Measurements from ENCODE around the gene GJC1.

Gene GJC1

DNA sequence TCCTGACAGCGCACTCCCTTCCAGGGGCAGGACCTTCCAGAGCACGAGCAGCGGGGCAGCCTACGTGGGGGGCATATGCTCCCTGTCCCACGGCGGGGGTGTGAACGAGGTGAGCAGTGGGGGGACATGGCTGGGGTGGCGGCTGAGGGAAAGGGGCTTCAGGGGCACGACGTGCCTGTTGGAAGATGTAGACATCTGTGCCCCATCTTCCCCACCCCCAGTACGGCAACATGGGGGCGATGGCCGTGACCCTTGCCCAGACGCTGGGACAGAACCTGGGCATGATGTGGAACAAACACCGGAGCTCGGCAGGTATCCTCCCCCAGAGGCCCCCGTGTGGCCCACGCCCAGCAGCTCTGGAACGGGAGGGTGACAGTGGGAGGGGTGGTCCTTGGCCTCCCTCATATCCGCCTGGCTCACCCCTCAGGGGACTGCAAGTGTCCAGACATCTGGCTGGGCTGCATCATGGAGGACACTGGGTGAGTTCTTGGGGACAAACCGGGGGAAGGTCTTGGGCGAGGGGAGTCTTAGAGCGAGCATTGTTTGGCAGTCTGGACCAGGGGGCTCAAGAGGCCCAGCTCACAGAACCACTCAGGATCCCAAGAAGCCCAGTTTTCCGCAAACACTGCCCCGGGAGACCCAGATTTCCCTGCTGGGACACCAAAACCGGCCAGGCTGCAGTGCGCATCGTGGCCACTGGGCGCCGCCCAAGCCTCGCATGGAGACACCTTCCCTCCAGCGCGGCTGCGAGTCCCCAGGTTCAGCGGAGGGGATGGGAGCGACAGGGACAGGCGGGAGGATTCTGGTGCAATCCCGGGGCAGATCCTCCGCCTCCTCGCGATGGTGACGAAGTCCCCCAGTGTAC, 55.6 kb downstream of the GJC1 start:
- Histone ChIP-seq H3K4me1 (ENCODE audit: insufficient read depth, low read length) (0 out of 2 replicates have a peak, but pooled peaks cover 2% of the 10 kb centered on the region), H3K9me3 (ENCODE audit: insufficient read depth, low read depth, low read length) (no peaks in the 10 kb centered on the region), H3K36me3 (ENCODE audit: insufficient read depth, low read depth, low read length) (no peaks in the 10 kb centered on the region), H3K4me3 (ENCODE audit: low read length) (peak overlapping the region; percentile 77), H3K27ac (ENCODE audit: low read length) (no peak overlapping the region), H3K9ac (ENCODE audit: low read depth, low read length) (peak overlapping the region; percentile 71; the same call in 1 of the 2 replicates), H3K27me3 (ENCODE audit: insufficient read depth, low read length) (peaks cover 23% of the 10 kb centered on the region)

- Histone ChIP-seq H3K27me3 (ENCODE audit: insufficient read depth, low read length) (peaks cover 22% of the 10 kb centered on the region), H3K9ac (ENCODE audit: low read depth, low read length) (no peak overlapping the region), H3K4me1 (ENCODE audit: insufficient read depth, low read length) (no peaks in the 10 kb centered on the region), H3K36me3 (ENCODE audit: insufficient read depth, low read depth, low read length) (no peaks in the 10 kb centered on the region), H3K27ac (ENCODE audit: low read length) (no peak overlapping the region), H3K9me3 (ENCODE audit: insufficient read depth, low read depth, low read length) (no peaks in the 10 kb centered on the region), H3K4me3 (ENCODE audit: low read length) (no peak overlapping the region)
Measured at GRCh38 chr17:44773140-44773539, 56.9 kb downstream of the GJC1 start.

GRCh38 chr17:44772308-44773045, 57.6 kb downstream of the GJC1 start:
- Histone ChIP-seq H3K27me3 (ENCODE audit: insufficient read depth, low read length) (peaks cover 15% of the 10 kb centered on the region), H3K4me1 (ENCODE audit: insufficient read depth, low read length) (peaks cover 2% of the 10 kb centered on the region; the same call in 1 of the 2 replicates), H3K9me3 (ENCODE audit: insufficient read depth, low read depth, low read length) (no peaks in the 10 kb centered on the region), H3K9ac (ENCODE audit: low read depth, low read length) (no peak overlapping the region), H3K4me3 (ENCODE audit: low read length) (no peak overlapping the region), H3K27ac (ENCODE audit: low read length) (no peak overlapping the region), H3K36me3 (ENCODE audit: insufficient read depth, low read depth, low read length) (no peaks in the 10 kb centered on the region)

- H3K4me3 ChIP-seq (ENCODE audit: low read length), result no peak overlapping the region
- H3K27me3 ChIP-seq (ENCODE audit: insufficient read depth, low read length), result peaks cover 4% of the 10 kb centered on the region
- peaks cover 4% of the 10 kb centered on the region; the same call in 1 of the 2 replicates for H3K4me1 ChIP-seq (ENCODE audit: insufficient read depth, low read length)
- no peaks in the 10 kb centered on the region for H3K9me3 ChIP-seq (ENCODE audit: insufficient read depth, low read depth, low read length)
- no peak overlapping the region for H3K9ac ChIP-seq (ENCODE audit: low read depth, low read length)
- no peak overlapping the region for H3K27ac ChIP-seq (ENCODE audit: low read length)
- no peaks in the 10 kb centered on the region for H3K36me3 ChIP-seq (ENCODE audit: insufficient read depth, low read depth, low read length)
Measured at GRCh38 chr17:44770166-44770925, 59.7 kb downstream of the GJC1 start.

- peaks cover 4% of the 10 kb centered on the region; the same call in 1 of the 2 replicates for H3K4me1 ChIP-seq (ENCODE audit: insufficient read depth, low read length)
- H3K9ac ChIP-seq (ENCODE audit: low read depth, low read length), result no peak overlapping the region
- H3K27me3 ChIP-seq (ENCODE audit: insufficient read depth, low read length), result peaks cover 4% of the 10 kb centered on the region
- H3K9me3 ChIP-seq (ENCODE audit: insufficient read depth, low read depth, low read length), result no peaks in the 10 kb centered on the region
- H3K36me3 ChIP-seq (ENCODE audit: insufficient read depth, low read depth, low read length), result no peaks in the 10 kb centered on the region
- no peak overlapping the region for H3K4me3 ChIP-seq (ENCODE audit: low read length)
- H3K27ac ChIP-seq (ENCODE audit: low read length), result no peak overlapping the region
Measured at GRCh38 chr17:44769647-44770084, 60.4 kb downstream of the GJC1 start.

- H3K9ac ChIP-seq (ENCODE audit: low read depth, low read length), result no peak overlapping the region
- H3K4me1 ChIP-seq (ENCODE audit: insufficient read depth, low read length), result peaks cover 4% of the 10 kb centered on the region; the same call in 1 of the 2 replicates
- H3K4me3 ChIP-seq (ENCODE audit: low read length), result no peak overlapping the region
- H3K27me3 ChIP-seq (ENCODE audit: insufficient read depth, low read length), result peaks cover 4% of the 10 kb centered on the region
- H3K27ac ChIP-seq (ENCODE audit: low read length), result no peak overlapping the region
- no peaks in the 10 kb centered on the region for H3K36me3 ChIP-seq (ENCODE audit: insufficient read depth, low read depth, low read length)
- H3K9me3 ChIP-seq (ENCODE audit: insufficient read depth, low read depth, low read length), result no peaks in the 10 kb centered on the region
Measured at GRCh38 chr17:44769230-44769629, 60.9 kb downstream of the GJC1 start.

DNA sequence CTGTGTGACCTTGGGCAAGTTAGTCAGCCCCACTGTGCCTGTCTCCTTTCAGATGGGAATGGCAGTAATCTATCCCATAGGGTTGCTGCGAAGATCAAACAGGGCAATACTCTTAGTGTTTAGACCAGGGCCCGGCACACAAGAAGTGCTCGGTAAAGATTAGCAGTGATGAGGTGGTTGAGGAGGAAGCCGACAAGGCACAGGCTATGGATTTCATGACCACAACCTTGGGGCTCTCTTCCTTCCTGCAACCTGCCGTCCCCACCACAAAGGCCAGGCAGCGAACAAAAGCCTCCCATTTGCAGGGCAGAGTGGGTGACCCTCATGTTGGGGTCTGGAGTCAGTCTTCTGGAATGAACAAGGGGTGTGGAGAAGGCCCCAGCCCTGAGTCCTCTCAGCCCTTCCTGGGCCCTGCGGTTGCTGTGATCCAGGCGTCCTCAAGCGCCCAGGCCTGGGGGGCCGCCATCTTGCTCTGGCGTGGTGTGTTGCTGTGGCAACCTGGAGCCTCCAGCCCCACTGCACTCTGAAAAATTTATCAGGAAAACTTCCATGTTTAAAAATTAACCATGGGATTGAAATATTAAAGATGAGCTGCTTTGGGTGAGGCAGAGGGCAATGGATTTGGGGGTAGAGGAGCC, 61.5 kb downstream of the GJC1 start:
- peaks cover 4% of the 10 kb centered on the region; the same call in 1 of the 2 replicates for H3K4me1 ChIP-seq (ENCODE audit: insufficient read depth, low read length)
- H3K9me3 ChIP-seq (ENCODE audit: insufficient read depth, low read depth, low read length), result no peaks in the 10 kb centered on the region
- H3K4me3 ChIP-seq (ENCODE audit: low read length), result no peak overlapping the region
- H3K27me3 ChIP-seq (ENCODE audit: insufficient read depth, low read length), result peaks cover 4% of the 10 kb centered on the region
- H3K9ac ChIP-seq (ENCODE audit: low read depth, low read length), result no peak overlapping the region
- no peaks in the 10 kb centered on the region for H3K36me3 ChIP-seq (ENCODE audit: insufficient read depth, low read depth, low read length)
- H3K27ac ChIP-seq (ENCODE audit: low read length), result no peak overlapping the region

- no peaks in the 10 kb centered on the region for H3K36me3 ChIP-seq (ENCODE audit: insufficient read depth, low read depth, low read length)
- no peak overlapping the region for H3K27ac ChIP-seq (ENCODE audit: low read length)
- peaks cover 4% of the 10 kb centered on the region; the same call in 1 of the 2 replicates for H3K4me1 ChIP-seq (ENCODE audit: insufficient read depth, low read length)
- no peak overlapping the region for H3K4me3 ChIP-seq (ENCODE audit: low read length)
- H3K27me3 ChIP-seq (ENCODE audit: insufficient read depth, low read length), result peaks cover 4% of the 10 kb centered on the region; the same call in 1 of the 2 replicates
- H3K9ac ChIP-seq (ENCODE audit: low read depth, low read length), result no peak overlapping the region
- no peaks in the 10 kb centered on the region for H3K9me3 ChIP-seq (ENCODE audit: insufficient read depth, low read depth, low read length)
Measured at GRCh38 chr17:44767493-44767892, 62.6 kb downstream of the GJC1 start.

DNA sequence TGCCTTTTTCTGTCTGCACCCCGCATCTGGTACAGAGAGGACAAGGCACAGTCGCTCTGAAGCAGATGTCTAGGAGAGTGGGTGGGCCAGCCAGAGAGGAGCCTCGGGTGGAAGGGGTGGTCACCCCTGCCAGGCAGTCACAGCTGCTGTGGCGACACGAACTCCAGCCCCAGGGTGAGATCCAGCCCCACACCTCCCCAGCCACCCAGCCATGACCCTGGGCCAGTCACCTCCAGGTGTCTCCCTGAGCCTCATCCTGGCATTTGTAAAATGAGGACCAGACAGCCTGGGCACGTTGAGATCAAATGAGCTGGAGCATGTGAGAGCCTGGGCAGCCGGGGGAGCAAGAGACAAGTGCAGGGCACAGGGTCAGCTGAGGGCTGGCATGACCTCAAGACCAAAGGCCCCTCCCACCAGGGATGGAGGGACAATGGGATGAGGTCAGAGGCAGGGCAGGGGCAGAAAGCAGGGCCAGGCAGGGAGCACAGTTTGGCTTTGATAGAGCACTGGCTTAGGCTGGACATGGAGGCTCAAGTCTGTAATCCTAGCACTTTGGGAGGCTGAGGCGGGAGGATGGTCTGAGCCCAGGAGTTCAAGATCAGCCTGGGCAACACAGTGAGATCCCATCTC, 63.6 kb downstream of the GJC1 start:
- Histone ChIP-seq H3K9me3 (ENCODE audit: insufficient read depth, low read depth, low read length) (no peaks in the 10 kb centered on the region), H3K27me3 (ENCODE audit: insufficient read depth, low read length) (peaks cover 6% of the 10 kb centered on the region), H3K4me1 (ENCODE audit: insufficient read depth, low read length) (peaks cover 4% of the 10 kb centered on the region; the same call in 1 of the 2 replicates)

DNA sequence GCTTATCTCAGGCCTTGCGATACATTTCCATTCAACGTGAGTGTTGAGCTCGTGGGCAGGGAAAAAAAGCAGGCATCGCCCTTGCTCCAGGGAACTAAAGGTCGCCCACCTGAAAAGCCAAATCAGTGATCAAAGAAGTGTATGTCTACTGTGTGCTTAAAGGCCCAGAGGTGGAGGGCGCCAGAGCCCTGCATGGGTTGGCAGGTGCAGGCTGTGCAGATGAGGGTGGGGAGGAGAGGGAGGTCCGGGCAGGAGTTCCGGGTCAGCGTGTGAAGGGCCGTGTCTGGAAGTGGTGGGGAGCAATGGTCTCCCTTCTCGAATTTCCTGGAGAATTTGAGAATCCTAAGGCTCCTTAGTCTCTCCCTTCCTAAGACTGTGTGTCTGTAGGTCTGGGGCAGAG, 64.1 kb downstream of the GJC1 start:
- no peak overlapping the region for H3K4me3 ChIP-seq (ENCODE audit: low read length)
- no peak overlapping the region for H3K27ac ChIP-seq (ENCODE audit: low read length)
- H3K9me3 ChIP-seq (ENCODE audit: insufficient read depth, low read depth, low read length), result no peaks in the 10 kb centered on the region

More for the DNA sequence above, 63.6 kb downstream of the GJC1 start:
- Histone ChIP-seq H3K9ac (ENCODE audit: low read depth, low read length) (no peak overlapping the region), H3K4me3 (ENCODE audit: low read length) (no peak overlapping the region), H3K36me3 (ENCODE audit: insufficient read depth, low read depth, low read length) (no peaks in the 10 kb centered on the region), H3K27ac (ENCODE audit: low read length) (no peak overlapping the region)

More for the DNA sequence above, 64.1 kb downstream of the GJC1 start:
- Histone ChIP-seq H3K4me1 (ENCODE audit: insufficient read depth, low read length) (peaks cover 4% of the 10 kb centered on the region; the same call in 1 of the 2 replicates), H3K9ac (ENCODE audit: low read depth, low read length) (no peak overlapping the region), H3K36me3 (ENCODE audit: insufficient read depth, low read depth, low read length) (no peaks in the 10 kb centered on the region), H3K27me3 (ENCODE audit: insufficient read depth, low read length) (peaks cover 12% of the 10 kb centered on the region)
